ENCODE data around the gene IGFN1. TPM values are rescaled to one million over a fixed set of nuclear protein-coding genes. Genes with fewer than 3 reads are reported as not detected.

The IGFN1 gene
- total and polyA plus RNA-seq, 2 of the 4 experiments (the other 2 are of a cell fraction): 0.05 TPM; not detected in 1

- BruUV-seq (replicated peaks): no TSS peak
Measured at GRCh38 chr1:201207046-201207445, 16.4 kb downstream of the IGFN1 start.

More at GRCh38 chr1:201207046-201207445, 16.4 kb downstream of the IGFN1 start:
- Histone ChIP-seq H2BK15ac (ENCODE audit: low read depth, low read length) (no peak overlapping the region), H2AK9ac (replicated peaks; ENCODE audit: low read depth, low read length, poor library complexity) (no peak overlapping the region), H4K91ac (ENCODE audit: insufficient read depth, low read depth, low read length) (no peak overlapping the region), H3K9me3 (ENCODE audit: control insufficient read depth, insufficient read depth, low read length) (no peaks in the 10 kb centered on the region), H2BK20ac (ENCODE audit: low read depth, low read length) (no peak overlapping the region), H3K36me3 (ENCODE audit: control insufficient read depth, insufficient read depth, low read length) (no peaks in the 10 kb centered on the region), H4K20me1 (ENCODE audit: insufficient read depth, low read length) (no peaks in the 10 kb centered on the region), H3K9me1 (ENCODE audit: insufficient read depth, low read length) (no peaks in the 10 kb centered on the region), H3K18ac (ENCODE audit: low read depth, low read length) (no peak overlapping the region), H2BK5ac (ENCODE audit: low read depth, low read length, poor library complexity, severe bottlenecking) (no peak overlapping the region), H3K23ac (ENCODE audit: low read depth, low read length) (no peak overlapping the region), H4K8ac (ENCODE audit: low read depth in 2 of 2, low read length in 2 of 2) (no peak overlapping the region), H2AK5ac (ENCODE audit: low read depth, low read length) (no peak overlapping the region), H3K4ac (ENCODE audit: low read depth, low read length) (no peak overlapping the region), H3K79me1 (ENCODE audit: low read depth in 1 of 2, low read length in 2 of 2) (no peaks in the 10 kb centered on the region), H3K14ac (replicated peaks; ENCODE audit: low read depth, low read length) (no peak overlapping the region), H3K4me1 (ENCODE audit: control insufficient read depth, insufficient read depth, low read length) (no peaks in the 10 kb centered on the region), H3K4me2 (ENCODE audit: low read depth, low read length) (no peak overlapping the region), H4K5ac (ENCODE audit: low read depth, low read length) (no peak overlapping the region), H3K27ac (ENCODE audit: insufficient read depth, low read length) (no peak overlapping the region), H2BK120ac (ENCODE audit: low read depth, low read length) (no peak overlapping the region), H3K27me3 (ENCODE audit: control insufficient read depth, insufficient read depth, low read length) (peaks cover 66% of the 10 kb centered on the region), H3K56ac (ENCODE audit: extremely low read depth, insufficient read depth, low read length) (no peak overlapping the region), H3K4me3 (ENCODE audit: insufficient read depth, low read depth, low read length) (no peak overlapping the region), H3K9ac (ENCODE audit: low read depth, low read length) (no peak overlapping the region), H2AFZ (replicated peaks; ENCODE audit: low read length, poor library complexity) (no peak overlapping the region)
- dilution Hi-C loops (cut with HindIII; ENCODE audit: low sequenced_read_pairs, unreplicated experiment): no loop called here
- TF ChIP-seq, protein P1, sequence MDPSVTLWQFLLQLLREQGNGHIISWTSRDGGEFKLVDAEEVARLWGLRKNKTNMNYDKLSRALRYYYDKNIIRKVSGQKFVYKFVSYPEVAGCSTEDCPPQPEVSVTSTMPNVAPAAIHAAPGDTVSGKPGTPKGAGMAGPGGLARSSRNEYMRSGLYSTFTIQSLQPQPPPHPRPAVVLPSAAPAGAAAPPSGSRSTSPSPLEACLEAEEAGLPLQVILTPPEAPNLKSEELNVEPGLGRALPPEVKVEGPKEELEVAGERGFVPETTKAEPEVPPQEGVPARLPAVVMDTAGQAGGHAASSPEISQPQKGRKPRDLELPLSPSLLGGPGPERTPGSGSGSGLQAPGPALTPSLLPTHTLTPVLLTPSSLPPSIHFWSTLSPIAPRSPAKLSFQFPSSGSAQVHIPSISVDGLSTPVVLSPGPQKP (IDR thresholded peaks at IDR 0.05; ENCODE audit: borderline replicate concordance, low read depth, low read length): no peak
- no peak for TF ChIP-seq MAFK (IDR thresholded peaks at IDR 0.05; ENCODE audit: low read depth, low read length)
- no peak for TF ChIP-seq MAZ (IDR thresholded peaks at IDR 0.05; ENCODE audit: borderline replicate concordance, low read depth, low read length)
- no peak for TF ChIP-seq NFE2L2 (IDR thresholded peaks at IDR 0.05; ENCODE audit: low read depth, low read length)
- TF ChIP-seq MXI1 (IDR thresholded peaks at IDR 0.05; ENCODE audit: borderline replicate concordance, low read depth, low read length): no peak
- no peak for TF ChIP-seq BHLHE40 (IDR thresholded peaks at IDR 0.05; ENCODE audit: low read depth, low read length)
- TF ChIP-seq RAD21 (IDR thresholded peaks at IDR 0.05; ENCODE audit: low read length): no peak
- in situ Hi-C loops (cut with MboI; ENCODE audit: low sequenced_read_pairs): no loop called here
- ATAC-seq (ENCODE audit: low read depth) (no peak), DNase-seq (no peak)
- CTCF ChIA-PET: no interaction called here
- WGBS, 2 experiments (ENCODE audit: extremely low coverage in 2 of 2, insufficient read length in 1 of 2): no CpG with 5 or more reads among the region's 3 CpGs
- POLR2A ChIA-PET (ENCODE audit: unreplicated experiment): no interaction called here
- intact Hi-C loops (cut with micrococcal nuclease): no loop called here
